HG03469 (cell line): Measurements from ENCODE around the gene PRTN3.

Experiments used
- ATAC-seq: cut with Tn5 transposase; IDR thresholded peaks from one replicate; pipeline ENCODE4 v1.9.1; 2021; ENCODE audit warnings: mild to moderate bottlenecking, moderate library complexity, moderate number of reproducible peaks; ENCODE audit not compliant: unreplicated experiment

Gene PRTN3

DNA sequence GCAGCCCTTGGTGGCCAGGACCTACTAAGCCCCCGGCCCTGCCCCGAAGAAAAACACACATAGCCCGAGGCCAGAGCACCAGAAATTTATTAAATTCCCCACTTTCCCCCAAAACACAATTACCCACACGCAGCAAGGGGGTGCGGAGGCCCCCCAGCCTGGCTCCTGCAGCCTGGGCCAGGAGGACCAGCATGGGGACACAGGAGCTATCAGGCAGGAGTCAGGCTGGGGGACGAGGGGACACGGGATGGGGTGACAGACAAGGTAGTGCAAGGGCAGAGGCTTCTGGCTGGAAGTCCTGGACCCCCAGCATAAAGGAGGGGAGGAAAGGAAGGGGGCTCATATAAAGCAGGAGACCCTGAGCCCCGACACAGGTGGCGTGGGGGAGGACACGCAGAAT, 55.6 kb downstream of the PRTN3 start:
- ATAC-seq: no peak

DNA sequence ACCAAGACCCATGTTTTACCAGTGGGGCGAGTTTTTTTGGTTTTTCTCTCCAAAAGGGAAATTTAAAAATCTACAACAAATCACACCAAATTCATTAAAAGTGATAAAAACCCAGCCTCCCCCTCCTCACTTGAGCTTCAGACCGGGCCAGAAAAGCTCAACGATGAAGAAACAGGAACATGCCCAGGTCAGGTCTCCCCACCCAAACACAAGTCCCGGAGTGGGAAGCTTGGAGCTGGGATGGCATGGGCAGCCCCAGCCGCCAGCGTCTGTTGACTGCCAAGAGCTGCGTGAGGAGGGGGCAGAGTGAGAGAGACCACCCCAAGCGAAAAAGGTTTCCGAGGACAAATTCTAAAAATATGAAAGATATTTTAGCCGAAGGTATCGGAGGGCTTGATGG, 56.2 kb downstream of the PRTN3 start:
- no peak for ATAC-seq

DNA sequence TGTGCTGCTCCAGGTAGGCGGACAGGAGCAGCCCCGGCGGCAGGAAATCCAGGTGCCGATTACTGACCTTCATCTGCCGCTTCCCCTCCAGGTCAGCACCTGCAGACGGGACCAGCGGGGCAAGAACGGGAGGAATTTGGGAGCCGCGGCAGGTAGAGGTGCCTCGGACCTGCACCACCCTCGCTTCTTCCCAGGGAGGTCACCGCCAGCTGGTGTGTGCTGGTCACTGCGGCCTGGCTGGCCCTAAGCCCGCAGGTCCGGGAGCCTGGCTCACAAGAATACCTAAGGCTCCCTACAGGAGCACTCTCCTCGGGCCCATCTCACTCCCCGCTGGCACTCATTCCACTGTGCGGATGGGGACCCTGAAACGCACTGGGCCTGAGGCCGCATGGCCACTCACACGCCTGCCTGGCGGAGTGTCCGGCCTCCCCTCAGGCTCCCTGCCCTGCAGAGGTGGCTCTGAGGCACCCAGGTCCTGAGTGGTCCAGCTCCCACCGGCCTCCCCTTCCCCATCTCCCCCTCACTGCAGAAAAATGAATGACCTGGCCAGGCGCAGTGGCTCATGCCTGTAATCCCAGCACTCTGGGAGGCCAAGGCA, 56.7 kb downstream of the PRTN3 start:
- ATAC-seq: no peak
